Right renal cortex interstitium (tissue), 3 donors: ENCODE results near the gene ANK3. TPM values are rescaled to one million over a fixed set of nuclear protein-coding genes. Genes with fewer than 3 reads are reported as not detected.

Experiments used
- DNase-seq, 3 donors: peaks; one replicate each; pipeline ENCODE4 v3.0.0-alpha.2; 2013; ENCODE audit warnings: low read depth in 3 of 3, low spot score in 2 of 3
- polyA plus RNA-seq, 3 donors: library from polyadenylated mRNA; unstranded; fragments of 120-200 nt; gene quantifications; one replicate each; pipeline ENCODE4 v1.2.1, GENCODE V29; 2013; ENCODE audit not compliant: insufficient read length in 3 of 3

The ANK3 gene
- polyA plus RNA-seq, 3 donors = 155 to 172 (median 159) TPM

DNA sequence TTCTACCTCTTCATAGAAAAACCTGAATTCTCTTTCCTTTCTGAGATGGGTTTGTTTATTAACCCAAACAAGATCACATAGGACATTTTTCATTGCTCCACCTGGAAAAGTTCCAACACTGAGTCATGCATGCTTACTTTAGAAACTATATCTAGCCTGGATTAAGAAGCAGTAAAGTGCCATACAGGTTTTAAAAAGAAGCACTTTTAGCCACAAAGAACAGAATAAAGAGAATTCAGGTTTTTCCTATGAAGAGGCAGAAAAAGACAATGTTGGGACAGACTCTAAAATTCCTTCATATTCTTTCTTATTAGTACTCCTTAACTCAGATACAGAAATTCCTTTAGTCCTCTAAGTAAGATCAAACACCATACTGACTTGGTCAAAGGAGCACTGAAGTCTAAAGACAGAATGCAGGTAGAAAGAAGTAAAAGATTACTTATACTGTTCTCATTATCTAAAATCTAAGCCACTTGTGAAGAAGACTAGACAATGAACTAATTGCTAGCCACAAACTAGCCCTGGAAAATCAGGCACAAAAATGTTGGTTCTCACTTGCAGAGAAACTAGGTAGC, 241.3 kb downstream of the ANK3 start:
- no peak for DNase-seq

DNA sequence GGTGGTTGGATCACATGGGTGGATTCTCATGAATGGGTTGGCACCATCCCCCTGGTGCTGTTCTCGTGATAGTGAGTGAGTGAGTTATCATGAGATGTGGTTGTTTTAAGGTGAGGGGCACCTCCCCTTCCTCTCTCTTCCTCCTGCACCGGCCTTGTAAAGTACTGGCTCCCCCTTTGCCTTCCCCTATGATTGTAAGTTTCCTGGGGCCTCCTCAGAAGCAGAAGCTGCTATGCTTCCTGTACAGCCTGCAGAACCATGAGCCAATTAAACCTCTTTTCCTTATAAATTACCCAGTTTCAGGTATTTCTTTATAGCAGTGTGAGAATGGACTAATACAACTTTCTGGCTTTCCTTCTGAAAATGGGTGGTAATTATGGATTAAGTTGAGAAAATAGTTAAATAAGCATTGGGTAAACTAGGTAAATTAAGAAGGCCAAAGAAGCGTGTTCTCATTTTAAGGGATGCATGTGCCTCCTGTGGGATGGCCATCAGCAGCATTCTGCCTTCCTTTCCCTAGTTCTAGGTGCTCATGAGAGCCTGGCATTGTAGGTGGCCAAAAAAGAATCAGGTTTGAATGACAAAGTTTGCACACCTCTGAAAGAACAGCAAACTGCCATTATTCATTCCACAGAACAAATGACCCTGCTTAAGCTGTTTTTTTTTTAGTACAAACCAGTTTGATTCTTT, 242.0 kb downstream of the ANK3 start:
- DNase-seq = no peak

DNA sequence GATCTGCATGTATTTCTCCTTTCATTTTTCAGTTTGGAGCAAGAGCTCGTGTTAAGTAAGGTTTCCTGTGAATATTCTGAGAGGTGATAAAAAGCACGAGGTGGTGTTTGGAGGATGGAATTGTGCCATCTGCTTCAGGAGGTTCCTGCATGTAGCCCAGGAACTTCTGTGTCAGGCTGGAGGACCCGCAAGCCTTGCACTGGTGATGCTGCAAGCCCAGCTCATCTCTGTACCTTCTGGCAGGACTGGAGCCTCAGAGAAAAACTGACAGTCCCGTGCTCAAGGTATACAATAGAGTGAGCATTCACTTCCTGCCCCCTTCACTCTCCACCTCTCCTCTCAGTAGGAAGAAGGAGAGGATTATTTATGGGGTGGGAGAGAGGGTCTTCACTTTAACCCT, 242.7 kb downstream of the ANK3 start:
- DNase-seq = no peak

DNA sequence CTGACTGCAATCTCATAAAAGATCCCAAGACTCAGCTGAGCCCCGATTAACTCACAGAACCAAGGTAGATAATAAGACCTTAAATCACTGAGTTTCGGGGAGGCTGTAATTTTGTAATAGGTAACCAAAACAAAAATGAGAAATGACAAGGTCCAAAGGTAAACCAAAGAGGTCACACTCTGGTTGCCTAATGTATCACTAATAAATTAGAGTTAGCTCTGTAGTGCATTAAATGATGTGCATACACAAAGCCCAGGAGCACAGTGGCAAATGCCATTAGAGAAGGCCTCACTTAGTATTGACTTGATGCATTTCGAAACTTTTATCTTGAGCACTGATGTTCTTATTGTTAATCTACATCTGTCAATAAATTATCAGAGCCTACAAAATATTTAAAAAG, 245.6 kb downstream of the ANK3 start:
- DNase-seq = no peak

GRCh38 chr10:60142736-60143135, 246.9 kb downstream of the ANK3 start:
- DNase-seq = no peak

GRCh38 chr10:60141896-60142559, 247.6 kb downstream of the ANK3 start:
- DNase-seq = no peak

- peak; percentile 70 to 82 (median 74) for DNase-seq
Measured at GRCh38 chr10:60140651-60141632, 248.7 kb downstream of the ANK3 start.

DNA sequence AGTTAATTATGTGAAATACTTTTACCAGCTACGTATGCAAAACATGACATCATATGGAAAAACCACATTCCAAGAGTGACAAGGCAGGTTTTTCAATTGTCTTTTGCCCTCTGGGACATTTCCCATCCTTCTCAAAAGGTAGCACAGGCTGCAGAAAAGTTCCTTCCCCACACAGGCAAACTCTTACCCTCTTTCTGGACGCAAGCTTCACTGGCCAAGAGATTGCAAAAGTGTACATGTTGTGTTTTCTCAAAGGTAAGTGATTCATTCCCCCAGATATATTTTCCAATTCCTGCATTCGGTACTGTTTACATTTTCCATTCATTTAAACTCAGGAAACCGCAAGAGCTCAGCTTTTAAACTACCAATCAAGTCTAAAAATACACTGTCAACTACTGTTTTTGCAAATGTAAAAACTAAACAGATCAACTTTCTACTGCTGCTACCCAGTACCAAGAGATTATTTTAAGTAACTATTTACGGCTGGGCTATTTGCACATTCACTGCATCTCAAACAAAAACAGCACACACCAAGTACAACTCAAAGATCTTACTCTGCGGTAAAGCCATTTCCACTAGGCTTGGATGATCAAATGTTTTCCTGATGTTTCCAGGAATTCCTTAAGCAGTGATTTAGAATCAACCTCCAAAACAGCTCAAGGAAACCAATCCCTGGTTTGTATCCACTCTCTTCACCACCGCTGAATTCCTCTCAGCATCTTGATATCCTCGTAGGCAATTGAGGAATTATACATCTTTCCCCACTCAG, 249.7 kb downstream of the ANK3 start:
- no peak for DNase-seq

- DNase-seq = no peak
Measured at GRCh38 chr10:60139290-60139689, 250.4 kb downstream of the ANK3 start.

DNA sequence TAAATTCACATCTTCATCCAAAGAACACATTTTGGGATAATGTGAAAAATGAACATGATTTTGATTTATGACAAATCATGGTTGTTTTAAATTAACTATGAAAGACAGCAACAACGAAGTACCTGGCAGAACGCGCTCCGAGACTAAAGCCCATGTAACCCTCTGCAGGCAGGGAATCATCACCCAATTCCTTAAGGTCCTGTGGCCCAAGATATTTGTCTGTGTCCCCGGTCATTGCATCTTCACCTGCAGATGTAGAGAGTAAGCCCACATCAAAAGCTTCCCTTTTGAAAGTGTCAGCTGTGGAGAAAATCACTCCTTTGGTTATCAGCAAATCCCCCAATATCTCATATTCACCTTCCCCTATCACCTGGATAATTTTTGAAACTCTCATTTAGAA, 250.8 kb downstream of the ANK3 start:
- no peak for DNase-seq

DNA sequence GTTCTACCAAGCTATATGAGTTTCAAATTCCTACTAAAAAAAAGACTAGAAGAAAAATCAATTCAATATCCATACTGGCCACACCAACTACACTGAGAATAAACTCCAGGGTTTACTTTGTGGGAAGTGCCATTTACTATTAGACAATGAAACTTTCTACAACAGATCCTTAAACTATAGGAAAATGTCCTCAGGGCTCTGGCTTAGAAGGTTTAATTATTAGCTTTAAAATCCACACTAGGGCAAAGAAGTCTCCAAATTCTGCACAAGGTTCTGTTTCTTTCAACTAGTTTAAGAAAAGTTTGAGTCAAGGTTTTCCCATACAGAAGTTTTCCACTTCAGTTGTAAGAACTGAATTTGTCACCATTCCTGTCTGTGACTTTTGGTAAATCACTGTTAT, 251.6 kb downstream of the ANK3 start:
- DNase-seq = no peak

- no peak for DNase-seq
Measured at GRCh38 chr10:60137292-60137992, 252.2 kb downstream of the ANK3 start.

DNA sequence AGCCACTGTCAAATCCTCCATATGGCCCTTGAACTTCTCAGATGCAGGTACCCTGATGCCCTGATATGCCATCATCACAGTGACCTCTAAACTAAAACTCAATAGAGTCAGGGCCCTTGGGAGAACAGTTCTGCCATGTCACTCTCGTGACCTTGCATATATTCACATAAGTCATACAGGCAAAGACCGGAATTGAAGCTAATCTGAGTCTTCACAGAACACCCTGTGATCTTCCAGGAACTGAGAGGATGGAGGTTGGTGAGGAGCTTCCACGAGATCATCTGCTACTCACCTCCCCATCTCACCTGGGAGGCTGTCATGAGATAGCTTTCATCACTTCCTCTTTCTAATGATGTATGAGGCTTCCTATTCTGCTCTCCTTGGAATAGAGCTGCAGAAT, 254.7 kb downstream of the ANK3 start:
- no peak for DNase-seq

DNA sequence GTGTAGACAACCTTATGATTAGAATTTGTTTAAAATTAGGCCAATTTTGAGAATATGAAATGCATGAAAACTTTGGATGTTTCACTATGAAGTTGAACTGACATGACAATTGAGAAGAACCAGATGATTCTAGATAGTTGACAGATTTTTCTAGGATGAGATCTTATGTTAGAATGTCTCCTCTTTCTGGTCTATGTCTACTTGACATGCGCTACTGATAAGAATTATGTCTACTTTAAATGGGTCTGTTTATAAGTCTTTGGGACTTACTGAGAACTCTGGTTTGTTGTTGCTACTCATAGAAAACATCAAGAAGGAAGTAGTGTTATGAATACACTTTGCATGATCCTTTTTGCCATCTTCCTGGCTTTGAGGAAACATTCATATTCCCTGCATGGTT, 255.1 kb downstream of the ANK3 start:
- no peak for DNase-seq

- DNase-seq = no peak
Measured at GRCh38 chr10:60130130-60130579, 259.5 kb downstream of the ANK3 start.

DNA sequence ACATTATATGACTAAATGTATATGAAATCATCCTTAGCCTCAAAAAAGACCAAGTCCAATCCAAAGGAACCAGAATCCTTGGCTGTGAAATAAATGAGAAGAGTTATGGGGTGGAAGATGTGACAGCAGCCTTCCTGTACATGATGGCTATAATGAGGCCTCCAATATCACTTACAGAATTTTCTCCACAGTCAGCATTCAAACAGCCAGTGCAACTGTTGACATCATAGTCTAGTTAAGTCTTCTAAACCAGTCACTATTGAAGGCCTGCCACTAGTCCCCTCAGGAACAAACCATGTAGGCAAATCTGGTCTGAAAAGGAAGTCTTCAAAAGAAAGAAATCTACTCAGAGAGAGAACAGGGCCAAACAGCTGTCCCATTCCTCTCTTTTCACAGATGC, 263.8 kb downstream of the ANK3 start:
- DNase-seq = no peak

DNA sequence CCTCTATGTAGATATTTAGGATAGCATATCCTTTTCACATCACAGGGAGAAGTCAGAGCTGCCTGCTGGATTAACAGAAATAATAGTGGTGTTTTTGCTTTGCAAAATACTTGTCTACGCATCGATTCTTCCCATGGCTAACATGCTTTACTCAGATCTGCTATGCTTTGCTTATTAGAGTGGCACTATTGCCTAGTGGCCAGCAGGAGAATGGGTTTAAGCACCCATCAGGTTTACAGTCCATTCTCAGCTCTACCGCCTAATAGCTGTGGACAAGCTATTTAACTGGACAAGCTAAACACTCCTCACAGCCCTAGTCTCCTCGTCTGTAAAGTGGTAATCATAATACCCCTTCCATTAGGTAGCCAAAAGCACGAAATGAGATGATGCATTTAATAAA, 265.1 kb downstream of the ANK3 start:
- DNase-seq = no peak

DNA sequence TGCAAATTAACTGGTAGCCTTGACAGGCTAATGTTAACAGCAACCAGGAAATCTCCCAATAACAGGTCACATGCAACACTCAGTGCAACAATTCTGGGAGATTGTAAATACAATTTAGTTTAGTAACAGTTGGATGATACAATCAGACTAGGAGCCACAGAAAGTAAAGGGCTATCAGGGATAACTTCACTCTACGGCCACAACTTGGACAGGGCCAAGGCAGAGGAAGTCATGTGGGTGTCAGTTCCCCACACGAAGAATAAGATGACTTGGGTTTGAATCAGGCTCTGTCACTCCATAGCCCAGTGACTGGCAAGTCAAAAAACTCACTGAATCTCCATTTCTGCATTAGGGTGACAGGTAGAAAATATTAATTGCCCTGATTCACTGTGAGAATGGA, 266.0 kb downstream of the ANK3 start:
- DNase-seq = no peak

- no peak for DNase-seq
Measured at GRCh38 chr10:60123172-60123571, 266.5 kb downstream of the ANK3 start.

DNA sequence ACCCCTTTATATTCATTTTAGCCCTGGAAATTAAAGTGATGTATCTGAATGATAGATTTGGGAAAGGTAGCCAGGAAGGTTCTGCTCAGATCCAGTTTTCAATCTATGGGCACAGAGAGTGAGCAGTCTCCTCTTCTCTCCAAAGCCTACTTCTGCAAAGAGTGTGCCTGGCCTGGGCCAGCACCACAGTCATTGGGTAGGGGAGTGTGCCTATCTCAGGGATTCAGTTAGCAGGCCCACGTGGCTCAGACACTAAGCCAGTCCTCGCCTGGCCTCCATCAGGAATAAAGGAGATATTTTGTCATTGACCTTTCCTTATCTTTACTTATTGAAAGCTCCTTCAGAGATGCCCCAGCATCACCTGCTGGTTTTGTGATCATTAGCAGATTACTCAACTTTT, 267.5 kb downstream of the ANK3 start:
- DNase-seq = no peak
